H9 (cell line): ENCODE data around the gene FBXO10. TPM values are rescaled to one million over a fixed set of nuclear protein-coding genes. Genes with fewer than 3 reads are reported as not detected.

Experiments used
- DNase-seq: peaks from one replicate; pipeline ENCODE4 v3.0.0-alpha.2; 2017
- H2AFZ ChIP-seq: one replicate; pipeline ENCODE4 v1.6.1; 2013; ENCODE audit warnings: mild to moderate bottlenecking, low read length, control low read depth, moderate library complexity
- H2AK5ac ChIP-seq: 2 replicates; pipeline ENCODE4 v1.6.1; 2013; ENCODE audit warnings: low read length, control low read depth, mixed read lengths; ENCODE audit not compliant: insufficient read length
- H2BK120ac ChIP-seq: one replicate; pipeline ENCODE4 v1.6.1; 2013; ENCODE audit warnings: low read depth, mild to moderate bottlenecking, low read length, control low read depth, inconsistent platforms; ENCODE audit not compliant: poor library complexity, severe bottlenecking
- H2BK12ac ChIP-seq: 2 replicates; pipeline ENCODE4 v1.6.1; 2013; ENCODE audit warnings: low read length, control low read depth, mixed read lengths, low read depth; ENCODE audit not compliant: insufficient read length
- H2BK15ac ChIP-seq: 2 replicates; pipeline ENCODE4 v1.6.1; 2013; ENCODE audit warnings: low read depth, low read length, control low read depth
- H2BK20ac ChIP-seq: one replicate; pipeline ENCODE4 v1.6.1; 2013; ENCODE audit warnings: low read depth, mild to moderate bottlenecking, low read length, control low read depth, inconsistent platforms; ENCODE audit not compliant: poor library complexity, severe bottlenecking
- H2BK5ac ChIP-seq: 2 replicates; pipeline ENCODE4 v1.6.1; 2013; ENCODE audit warnings: low read length, control low read depth, mixed read lengths; ENCODE audit not compliant: insufficient read length
- H3K14ac ChIP-seq: 2 replicates; pipeline ENCODE4 v1.6.1; 2013; ENCODE audit warnings: low read length, control low read depth; ENCODE audit not compliant: insufficient read depth
- H3K18ac ChIP-seq: 2 replicates; pipeline ENCODE4 v1.6.1; 2013; ENCODE audit warnings: low read depth, mild to moderate bottlenecking, mixed read lengths, low read length, control low read depth; ENCODE audit not compliant: insufficient read length
- H3K23ac ChIP-seq: 2 replicates; pipeline ENCODE4 v1.6.1; 2013; ENCODE audit warnings: low read length, control low read depth, mixed read lengths, low read depth; ENCODE audit not compliant: insufficient read length
- H3K23me2 ChIP-seq: 2 replicates; pipeline ENCODE4 v1.6.1; 2013; ENCODE audit warnings: low read depth, mild to moderate bottlenecking, mixed read lengths, low read length, control low read depth; ENCODE audit not compliant: insufficient read length, poor library complexity, severe bottlenecking
- H3K27ac ChIP-seq: 2 replicates; pipeline ENCODE4 v1.5.1; 2013; ENCODE audit warnings: low read length, control low read depth, mixed read lengths, low read depth; ENCODE audit not compliant: insufficient read length
- H3K27me3 ChIP-seq: 2 replicates; pipeline ENCODE4 v1.6.1; 2013; ENCODE audit warnings: low read length, control low read depth, inconsistent platforms; ENCODE audit not compliant: insufficient read depth
- H3K4ac ChIP-seq: 2 replicates; pipeline ENCODE4 v1.6.1; 2013; ENCODE audit warnings: low read depth, mild to moderate bottlenecking, control low read depth, inconsistent platforms, low read length, moderate library complexity
- H3K4me1 ChIP-seq: 2 replicates; pipeline ENCODE4 v1.6.1; 2013; ENCODE audit warnings: low read length, control low read depth, inconsistent platforms; ENCODE audit not compliant: insufficient read depth
- H3K4me2 ChIP-seq: 2 replicates; pipeline ENCODE4 v1.6.1; 2013; ENCODE audit warnings: low read length, control low read depth, mixed read lengths; ENCODE audit not compliant: insufficient read length, insufficient read depth
- H3K56ac ChIP-seq: 2 replicates; pipeline ENCODE4 v1.6.1; 2013; ENCODE audit warnings: low read depth, mild to moderate bottlenecking, mixed read lengths, low read length, control low read depth; ENCODE audit not compliant: insufficient read length
- H3K79me1 ChIP-seq: 2 replicates; pipeline ENCODE4 v1.6.1; 2013; ENCODE audit warnings: low read depth, mild to moderate bottlenecking, moderate library complexity, low read length, control low read depth, inconsistent platforms; ENCODE audit not compliant: insufficient read depth, poor library complexity, severe bottlenecking
- H3K79me2 ChIP-seq: 2 replicates; pipeline ENCODE4 v1.6.1; 2013; ENCODE audit warnings: low read length, control low read depth, inconsistent platforms; ENCODE audit not compliant: insufficient read depth
- H3K9ac ChIP-seq: 2 replicates; pipeline ENCODE4 v1.6.1; 2013; ENCODE audit warnings: low read length, control low read depth, mixed read lengths; ENCODE audit not compliant: insufficient read length; ENCODE audit errors: extremely low read depth
- H3K9me3 ChIP-seq: one replicate; pipeline ENCODE4 v1.6.1; 2013; ENCODE audit warnings: low read depth, low read length, inconsistent platforms; ENCODE audit not compliant: control insufficient read depth
- H3T11ph ChIP-seq: one replicate; pipeline ENCODE4 v1.6.1; 2013; ENCODE audit warnings: mild to moderate bottlenecking, low read length, control low read depth, inconsistent platforms
- H4K20me1 ChIP-seq: one replicate; pipeline ENCODE4 v1.6.1; 2013; ENCODE audit not compliant: control insufficient read depth, insufficient read length, insufficient read depth
- H4K5ac ChIP-seq: 2 replicates; pipeline ENCODE4 v1.6.1; 2013; ENCODE audit warnings: low read depth, mild to moderate bottlenecking, mixed read lengths, low read length, control low read depth; ENCODE audit not compliant: insufficient read length
- H4K8ac ChIP-seq: replicated peaks from 2 replicates; pipeline ENCODE4 v1.6.1; 2013; ENCODE audit warnings: low read length, control low read depth, mixed read lengths, low read depth; ENCODE audit not compliant: insufficient read length
- H4K91ac ChIP-seq: 2 replicates; pipeline ENCODE4 v1.6.1; 2013; ENCODE audit warnings: low read depth, mild to moderate bottlenecking, moderate library complexity, mixed read lengths, low read length, control low read depth; ENCODE audit not compliant: insufficient read length
- H3K27ac Mint-ChIP-seq, 3 experiments: 2 replicates in 2 of 3; 3 replicates in 1 of 3; pipeline ENCODE4 v1.8.0; 2020 to 2021; ENCODE audit warnings: mixed read lengths in 3 of 3, mild to moderate bottlenecking in 1 of 3, moderate library complexity in 1 of 3
- H3K27me3 Mint-ChIP-seq: 2 replicates; pipeline ENCODE4 v1.8.0; 2021; ENCODE audit warnings: low read depth, mild to moderate bottlenecking, moderate library complexity, mixed read lengths
- H3K36me3 Mint-ChIP-seq, 3 experiments: 2 replicates in 2 of 3; 3 replicates in 1 of 3; pipeline ENCODE4 v1.8.0; 2020 to 2021; ENCODE audit warnings: low read depth in 3 of 3, mixed read lengths in 3 of 3; ENCODE audit not compliant: insufficient read depth in 1 of 3
- H3K4me1 Mint-ChIP-seq, 2 experiments: 2 replicates each; pipeline ENCODE4 v1.8.0; 2020; ENCODE audit warnings: mixed read lengths in 2 of 2
- H3K4me3 Mint-ChIP-seq, 2 experiments: 2 replicates in 1 of 2; 3 replicates in 1 of 2; pipeline ENCODE4 v1.8.0; 2020 to 2021; ENCODE audit warnings: mild to moderate bottlenecking in 2 of 2, mixed read lengths in 2 of 2, moderate library complexity in 1 of 2
- H3K9me3 Mint-ChIP-seq, 2 experiments: 2 replicates in 1 of 2; 3 replicates in 1 of 2; pipeline ENCODE4 v1.8.0; 2020; ENCODE audit warnings: mild to moderate bottlenecking in 2 of 2, mixed read lengths in 2 of 2, moderate library complexity in 1 of 2
- CTCF ChIP-seq: fragments of 200-600 bp; sonication (generic); conservative IDR thresholded peaks from 3 replicates; pipeline ENCODE4 v1.8.0; 2021; ENCODE audit warnings: antibody characterized with exemption, mild to moderate bottlenecking
- WGBS: extraction: QIAGEN DNeasy Blood & Tissue Kit; methylation state at CpG from one replicate; pipeline ENCODE4 v1.1.7; 2013; ENCODE audit warnings: missing lambda C conversion rate, low lambda C conversion rate, mixed read lengths; ENCODE audit not compliant: insufficient read length; ENCODE audit errors: extremely low coverage; 5-methylcytosine and 5-hydroxymethylcytosine counted together
- total RNA-seq: library from RNA; stranded (reverse); gene quantifications from 2 replicates; pipeline ENCODE4 v1.2.1, GENCODE V29; 2021

The FBXO10 gene
- total RNA-seq, 1 experiment from 2014 or later: 16.8 TPM

- Histone ChIP-seq H3K9me3 (no peaks in the 10 kb centered on the region), H3K79me1 (no peaks in the 10 kb centered on the region), H2BK5ac (no peak overlapping the region), H4K5ac (no peak overlapping the region), H3K4ac (no peak overlapping the region), H2AK5ac (no peak overlapping the region), H3K4me2 (no peak overlapping the region), H2BK12ac (no peak overlapping the region), H3K4me1 (no peaks in the 10 kb centered on the region), H2BK120ac (no peak overlapping the region), H4K8ac (no peak overlapping the region), H2BK20ac (no peak overlapping the region), H3K14ac (no peak overlapping the region), H3K18ac (no peak overlapping the region), H3T11ph (no peak overlapping the region), H3K79me2 (no peaks in the 10 kb centered on the region), H3K27ac (no peak overlapping the region), H2BK15ac (no peak overlapping the region), H3K9ac (no peak overlapping the region), H3K56ac (no peak overlapping the region), H4K91ac (no peak overlapping the region), H4K20me1 (no peaks in the 10 kb centered on the region), H3K23ac (no peak overlapping the region), H2AFZ (no peak overlapping the region), H3K23me2 (no peaks in the 10 kb centered on the region), H3K27me3 (no peaks in the 10 kb centered on the region)
- H3K36me3 Mint-ChIP-seq: peaks cover 16 to 51% (median 39%) of the 10 kb centered on the region in 3 experiments; a peak in 6 of 7 replicates
- TF ChIP-seq CTCF: no peak
- no peak for DNase-seq
- no peaks in the 10 kb centered on the region for H3K4me1 Mint-ChIP-seq
- no CpG with 5 or more reads among the region's 3 CpGs for WGBS
- no peak overlapping the region for H3K4me3 Mint-ChIP-seq
- H3K27ac Mint-ChIP-seq: no peak overlapping the region
- H3K27me3 Mint-ChIP-seq: no peaks in the 10 kb centered on the region
- no peaks in the 10 kb centered on the region for H3K9me3 Mint-ChIP-seq
Measured at GRCh38 chr9:37540634-37541033, 35.5 kb downstream of the FBXO10 start.
